Stimulated activated naive B cell treated with anti-CD40 and anti-IgM and Interleukin-4, amounts not matched to agents 10 μg/mL and 1 μg/mL and 100 μg/mL, for 72 hours (primary cell): ENCODE measurements around the gene APOE.
"Not testable (repeated sequence)": the region's sequence is repeated elsewhere in the genome, so short reads cannot be mapped to it uniquely, and the experiment has no call there.

Source experiments
- ATAC-seq, 2 donors: fragments of 150-1000 bp; cut with Tn5 transposase; replicated peaks; 2 replicates each; pipeline ENCODE4 v1.10.0; 2021; ENCODE audit warnings: moderate library complexity in 1 of 2
- DNase-seq: peaks from one replicate; pipeline ENCODE4 v3.0.0; 2021
- H3K27ac Mint-ChIP-seq: one replicate; pipeline ENCODE4 v1.8.0; 2022; ENCODE audit warnings: mild to moderate bottlenecking, mixed read lengths
- H3K27me3 Mint-ChIP-seq, 2 donors: one replicate each; pipeline ENCODE4 v1.8.0; 2022; ENCODE audit warnings: mixed read lengths in 2 of 2
- H3K36me3 Mint-ChIP-seq, 2 donors: one replicate each; pipeline ENCODE4 v1.8.0; 2022; ENCODE audit warnings: mixed read lengths in 2 of 2, mild to moderate bottlenecking in 1 of 2
- H3K4me1 Mint-ChIP-seq, 2 donors: one replicate each; pipeline ENCODE4 v1.8.0; 2022; ENCODE audit warnings: mixed read lengths in 2 of 2, mild to moderate bottlenecking in 1 of 2
- H3K4me3 Mint-ChIP-seq, 2 donors: one replicate each; pipeline ENCODE4 v1.8.0; 2022; ENCODE audit warnings: mild to moderate bottlenecking in 2 of 2, mixed read lengths in 2 of 2, moderate library complexity in 1 of 2
- H3K9me3 Mint-ChIP-seq, 2 donors: one replicate each; pipeline ENCODE4 v1.8.0; 2022; ENCODE audit warnings: mixed read lengths in 2 of 2, mild to moderate bottlenecking in 1 of 2

APOE gene

DNA sequence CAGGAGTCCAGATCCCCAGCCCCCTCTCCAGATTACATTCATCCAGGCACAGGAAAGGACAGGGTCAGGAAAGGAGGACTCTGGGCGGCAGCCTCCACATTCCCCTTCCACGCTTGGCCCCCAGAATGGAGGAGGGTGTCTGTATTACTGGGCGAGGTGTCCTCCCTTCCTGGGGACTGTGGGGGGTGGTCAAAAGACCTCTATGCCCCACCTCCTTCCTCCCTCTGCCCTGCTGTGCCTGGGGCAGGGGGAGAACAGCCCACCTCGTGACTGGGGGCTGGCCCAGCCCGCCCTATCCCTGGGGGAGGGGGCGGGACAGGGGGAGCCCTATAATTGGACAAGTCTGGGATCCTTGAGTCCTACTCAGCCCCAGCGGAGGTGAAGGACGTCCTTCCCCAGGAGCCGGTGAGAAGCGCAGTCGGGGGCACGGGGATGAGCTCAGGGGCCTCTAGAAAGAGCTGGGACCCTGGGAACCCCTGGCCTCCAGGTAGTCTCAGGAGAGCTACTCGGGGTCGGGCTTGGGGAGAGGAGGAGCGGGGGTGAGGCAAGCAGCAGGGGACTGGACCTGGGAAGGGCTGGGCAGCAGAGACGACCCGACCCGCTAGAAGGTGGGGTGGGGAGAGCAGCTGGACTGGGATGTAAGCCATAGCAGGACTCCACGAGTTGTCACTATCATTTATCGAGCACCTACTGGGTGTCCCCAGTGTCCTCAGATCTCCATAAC lies at the start of gene APOE:
Gene APOE (plus strand): TSS at position 360 of the 724 bp plus-strand sequence. CDS start 829 bp downstream, outside the sequence.
- H3K4me3 Mint-ChIP-seq, result no peak within 1 kb of the TSS
- peaks cover 10 to 37% of the 10 kb centered on the region in 2 donors for H3K4me1 Mint-ChIP-seq
- peak in 1 of 2 donors; percentile 13 for ATAC-seq
- no peak for DNase-seq
- H3K36me3 Mint-ChIP-seq, result peaks cover 20 to 25% of the 10 kb centered on the region in 2 donors
- no peaks in the 10 kb centered on the region for H3K9me3 Mint-ChIP-seq
- peak within 1 kb of the TSS; percentile 31 for H3K27ac Mint-ChIP-seq
- peaks cover 33 to 37% of the 10 kb centered on the region in 2 donors for H3K27me3 Mint-ChIP-seq

GRCh38 chr19:44856421-44857083 lies 49.0 kb upstream of the APOE start:
- DNase-seq, result no peak
- ATAC-seq, result no peak
- Mint-ChIP-seq H3K36me3 (no peaks in the 10 kb centered on the region), H3K4me3 (no peak overlapping the region), H3K4me1 (no peaks in the 10 kb centered on the region), H3K27me3 (peaks cover 9 to 29% of the 10 kb centered on the region in 2 donors), H3K9me3 (no peaks in the 10 kb centered on the region), H3K27ac (no peak overlapping the region)

DNA sequence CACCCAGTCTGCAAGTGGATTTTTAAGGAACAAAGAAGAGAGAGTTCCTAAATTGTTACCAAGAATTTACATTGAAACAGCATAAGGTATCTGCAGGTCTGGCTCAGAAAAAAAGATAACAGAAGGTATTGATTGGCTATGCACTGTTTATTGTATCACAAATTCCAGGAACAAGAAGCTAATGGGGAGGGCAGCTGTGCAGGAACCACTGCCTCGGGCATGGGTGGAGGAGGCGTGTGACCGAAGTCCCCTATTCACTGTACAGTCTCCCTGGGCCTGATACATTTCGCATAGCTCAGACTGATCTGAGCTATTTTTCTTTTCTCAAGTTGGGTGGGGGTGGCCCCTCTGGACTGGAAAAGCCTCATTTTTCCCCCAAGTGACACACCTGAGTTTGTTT lies 47.8 kb upstream of the APOE start:
- Mint-ChIP-seq H3K9me3 (no peaks in the 10 kb centered on the region), H3K4me3 (no peak overlapping the region), H3K36me3 (no peaks in the 10 kb centered on the region), H3K4me1 (no peaks in the 10 kb centered on the region), H3K27me3 (peaks cover 11 to 19% of the 10 kb centered on the region in 2 donors), H3K27ac (no peak overlapping the region)
- no peak for DNase-seq
- ATAC-seq, result no peak

- DNase-seq, ATAC-seq, H3K27ac Mint-ChIP-seq, H3K4me3 Mint-ChIP-seq, H3K9me3 Mint-ChIP-seq, H3K4me1 Mint-ChIP-seq, H3K36me3 Mint-ChIP-seq: not testable (repeated sequence)
- peaks cover 4 to 12% of the 10 kb centered on the region in 2 donors for H3K27me3 Mint-ChIP-seq
Observed at GRCh38 chr19:44861576-44861975, 44.0 kb upstream of the APOE start.

- H3K36me3 Mint-ChIP-seq, result no peaks in the 10 kb centered on the region
- no peaks in the 10 kb centered on the region for H3K9me3 Mint-ChIP-seq
- no peak overlapping the region for H3K4me3 Mint-ChIP-seq
- no peak overlapping the region for H3K27ac Mint-ChIP-seq
- ATAC-seq (no peak), DNase-seq (no peak)
- H3K4me1 Mint-ChIP-seq, result no peaks in the 10 kb centered on the region
- H3K27me3 Mint-ChIP-seq, result peaks cover 2 to 12% of the 10 kb centered on the region in 2 donors
Observed at GRCh38 chr19:44863990-44864389, 41.6 kb upstream of the APOE start.

GRCh38 chr19:44865196-44865767 lies 40.3 kb upstream of the APOE start:
- no peaks in the 10 kb centered on the region for H3K36me3 Mint-ChIP-seq
- ATAC-seq (no peak), DNase-seq (no peak)
- H3K27me3 Mint-ChIP-seq, result peaks cover 5 to 12% of the 10 kb centered on the region in 2 donors
- no peaks in the 10 kb centered on the region for H3K4me1 Mint-ChIP-seq
- no peak overlapping the region for H3K27ac Mint-ChIP-seq
- no peaks in the 10 kb centered on the region for H3K9me3 Mint-ChIP-seq
- no peak overlapping the region for H3K4me3 Mint-ChIP-seq

DNA sequence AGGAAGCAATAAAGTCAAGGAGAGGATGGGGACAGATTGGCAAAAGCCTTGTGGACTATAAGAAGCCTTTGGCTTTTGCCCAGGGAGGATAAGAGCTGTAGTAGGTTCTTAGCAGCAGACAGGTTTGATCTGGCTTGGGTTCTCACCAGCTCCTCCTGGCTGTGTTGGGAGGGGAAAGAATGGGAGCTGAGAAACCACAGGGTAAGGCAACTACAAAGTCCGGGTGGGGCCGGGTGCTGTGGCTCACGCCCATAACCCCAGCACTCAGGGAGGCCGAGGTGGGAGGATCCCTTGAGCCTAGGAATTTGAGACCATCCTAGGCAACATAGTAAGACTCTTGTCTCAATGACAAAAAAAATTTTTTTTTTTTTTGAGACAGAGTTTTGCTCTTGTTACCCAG lies 38.9 kb upstream of the APOE start:
- no peak for ATAC-seq
- DNase-seq, result no peak
- Mint-ChIP-seq H3K9me3 (no peaks in the 10 kb centered on the region), H3K4me1 (no peaks in the 10 kb centered on the region), H3K4me3 (no peak overlapping the region), H3K27ac (no peak overlapping the region), H3K27me3 (peaks cover 5 to 12% of the 10 kb centered on the region in 2 donors), H3K36me3 (no peaks in the 10 kb centered on the region)

DNA sequence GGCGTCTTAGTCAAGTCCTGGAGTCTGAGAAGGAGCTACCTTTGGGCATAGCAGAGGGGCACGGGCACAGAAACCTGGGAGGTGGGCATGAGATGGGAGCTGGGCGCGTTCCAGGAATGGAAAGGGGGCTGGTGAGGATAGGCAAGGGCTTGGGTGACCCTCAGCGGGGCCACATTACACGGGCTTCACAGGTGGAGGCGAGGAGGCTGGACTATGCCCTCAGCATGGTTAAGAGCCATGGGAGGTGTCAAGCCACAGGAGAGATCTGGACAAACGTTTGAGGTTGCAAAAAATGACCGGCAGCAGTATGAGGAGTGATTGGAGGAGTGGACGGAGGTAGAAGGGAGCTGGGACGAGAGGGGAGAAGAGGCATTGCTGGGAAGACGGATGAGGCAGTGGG lies 38.0 kb upstream of the APOE start:
- H3K4me3 Mint-ChIP-seq, result no peak overlapping the region
- H3K4me1 Mint-ChIP-seq, result no peaks in the 10 kb centered on the region
- no peaks in the 10 kb centered on the region for H3K9me3 Mint-ChIP-seq
- peaks cover 5 to 9% of the 10 kb centered on the region in 2 donors for H3K27me3 Mint-ChIP-seq
- H3K27ac Mint-ChIP-seq, result no peak overlapping the region
- DNase-seq (no peak), ATAC-seq (no peak)
- no peaks in the 10 kb centered on the region for H3K36me3 Mint-ChIP-seq

GRCh38 chr19:44869733-44870470 lies 35.7 kb upstream of the APOE start:
- H3K4me1 Mint-ChIP-seq, result no peaks in the 10 kb centered on the region
- ATAC-seq (no peak), DNase-seq (no peak)
- H3K4me3 Mint-ChIP-seq, result no peak overlapping the region
- H3K27me3 Mint-ChIP-seq, result peaks cover 5 to 13% of the 10 kb centered on the region in 2 donors
- no peak overlapping the region for H3K27ac Mint-ChIP-seq
- H3K9me3 Mint-ChIP-seq, result no peaks in the 10 kb centered on the region
- H3K36me3 Mint-ChIP-seq, result no peaks in the 10 kb centered on the region

- Mint-ChIP-seq H3K27me3 (peaks cover 0 to 13% of the 10 kb centered on the region in 2 donors), H3K36me3 (no peaks in the 10 kb centered on the region), H3K27ac (no peak overlapping the region), H3K4me3 (no peak overlapping the region), H3K4me1 (no peaks in the 10 kb centered on the region), H3K9me3 (no peaks in the 10 kb centered on the region)
- DNase-seq (no peak), ATAC-seq (no peak)
Observed at GRCh38 chr19:44871809-44872208, 33.8 kb upstream of the APOE start.

DNA sequence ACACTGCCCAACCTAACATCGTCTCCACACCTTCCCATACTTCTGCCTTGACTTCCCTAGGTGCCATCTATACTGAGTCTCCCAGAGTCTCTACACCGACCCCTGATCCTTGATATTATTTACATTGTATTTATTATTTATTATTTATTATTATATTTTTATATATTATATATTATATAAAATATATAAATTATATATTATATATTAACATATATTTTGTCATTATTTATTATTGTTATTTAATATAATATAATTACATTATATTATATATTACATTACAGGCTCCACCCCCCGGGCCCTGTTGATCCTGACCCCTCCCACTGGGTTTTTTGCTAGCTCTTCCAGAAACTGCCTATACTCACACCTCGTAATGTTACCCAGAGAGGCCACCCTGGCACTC lies 32.9 kb upstream of the APOE start:
- no peak for ATAC-seq
- Mint-ChIP-seq H3K9me3 (no peaks in the 10 kb centered on the region), H3K27me3 (peaks cover 0 to 13% of the 10 kb centered on the region in 2 donors), H3K27ac (no peak overlapping the region), H3K36me3 (no peaks in the 10 kb centered on the region), H3K4me3 (no peak overlapping the region), H3K4me1 (peaks cover 0 to 3% of the 10 kb centered on the region in 2 donors)
- no peak for DNase-seq

- Mint-ChIP-seq H3K27ac (no peak overlapping the region), H3K27me3 (peaks cover 0 to 23% of the 10 kb centered on the region in 2 donors), H3K4me1 (peaks cover 0 to 3% of the 10 kb centered on the region in 2 donors), H3K36me3 (no peaks in the 10 kb centered on the region), H3K4me3 (no peak overlapping the region), H3K9me3 (no peaks in the 10 kb centered on the region)
- no peak for DNase-seq
- no peak for ATAC-seq
Observed at GRCh38 chr19:44874317-44874716, 31.3 kb upstream of the APOE start.

GRCh38 chr19:44875666-44876451 lies 29.7 kb upstream of the APOE start:
- no peak overlapping the region for H3K4me3 Mint-ChIP-seq
- no peaks in the 10 kb centered on the region for H3K9me3 Mint-ChIP-seq
- DNase-seq (no peak), ATAC-seq (no peak)
- H3K27me3 Mint-ChIP-seq, result peaks cover 6 to 17% of the 10 kb centered on the region in 2 donors
- H3K36me3 Mint-ChIP-seq, result no peaks in the 10 kb centered on the region
- peaks cover 0 to 3% of the 10 kb centered on the region in 2 donors for H3K4me1 Mint-ChIP-seq
- no peak overlapping the region for H3K27ac Mint-ChIP-seq
